HG03565 (cell line): Measurements from ENCODE around the gene VWA3A.
"Not testable (repeated sequence)": the region's sequence is repeated elsewhere in the genome, so short reads cannot be mapped to it uniquely, and the experiment has no call there.

Experiments used
- ATAC-seq: cut with Tn5 transposase; IDR thresholded peaks from one replicate; pipeline ENCODE4 v1.9.1; 2021; ENCODE audit warnings: mild to moderate bottlenecking, moderate library complexity; ENCODE audit not compliant: unreplicated experiment

VWA3A gene

DNA sequence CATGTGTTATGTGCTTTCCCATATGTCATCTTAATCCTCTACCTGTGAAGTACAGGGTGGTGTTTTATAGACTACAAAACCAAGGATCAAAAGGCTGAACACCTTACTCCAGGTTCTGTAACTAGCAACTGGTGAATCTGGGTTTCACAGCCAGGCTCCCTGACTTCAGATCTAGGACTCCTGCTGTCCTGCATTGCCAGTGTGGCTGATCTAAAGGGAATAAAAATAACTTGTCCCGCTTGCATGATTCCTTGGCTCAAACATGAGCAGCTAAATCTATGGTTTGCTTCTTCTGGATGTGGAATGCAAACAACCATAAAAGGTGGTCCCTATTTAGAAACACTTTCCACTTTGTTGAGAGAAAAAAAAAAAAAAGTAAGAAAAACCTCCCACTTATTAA, 3.7 kb upstream of the VWA3A start:
- no peak for ATAC-seq

DNA sequence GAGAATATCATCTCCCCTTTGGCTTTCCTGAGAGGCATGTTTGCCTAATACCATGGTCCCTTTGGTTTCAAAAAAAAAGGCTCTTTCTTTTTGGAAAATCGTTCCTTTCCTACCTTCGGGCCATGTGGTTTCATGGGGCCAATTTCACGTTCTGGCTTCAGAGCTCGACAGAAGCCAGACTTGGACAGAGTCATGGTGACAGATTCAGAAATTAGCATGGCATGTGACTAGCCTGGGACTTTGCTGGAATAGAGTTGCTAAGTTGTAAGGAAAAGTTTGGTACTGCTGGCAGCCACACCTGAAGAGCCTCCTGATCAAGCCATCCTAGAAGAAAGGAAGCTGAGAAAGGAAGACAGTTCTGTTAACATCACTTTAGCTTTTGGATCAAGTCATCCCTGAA, 2.4 kb upstream of the VWA3A start:
- no peak for ATAC-seq

DNA sequence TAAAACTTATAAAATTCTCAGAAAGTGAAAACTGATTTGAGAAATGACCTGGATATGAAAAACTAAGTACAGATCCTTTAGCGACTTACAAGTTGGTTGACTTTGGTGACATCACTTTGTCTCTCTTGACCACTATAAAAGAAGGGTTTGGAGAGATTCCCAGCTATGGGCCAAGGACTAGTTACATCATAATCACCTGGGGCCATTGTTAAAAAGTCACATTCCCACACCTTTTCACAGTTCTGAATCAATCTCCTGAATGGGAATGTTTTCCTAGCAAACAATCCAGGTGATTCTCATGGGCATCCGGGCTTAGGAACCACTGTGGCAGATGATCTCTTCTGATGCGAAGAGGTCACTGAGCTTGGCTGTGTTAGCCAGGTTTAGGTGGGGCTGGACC, 620 bp upstream of the VWA3A start:
- no peak for ATAC-seq

DNA sequence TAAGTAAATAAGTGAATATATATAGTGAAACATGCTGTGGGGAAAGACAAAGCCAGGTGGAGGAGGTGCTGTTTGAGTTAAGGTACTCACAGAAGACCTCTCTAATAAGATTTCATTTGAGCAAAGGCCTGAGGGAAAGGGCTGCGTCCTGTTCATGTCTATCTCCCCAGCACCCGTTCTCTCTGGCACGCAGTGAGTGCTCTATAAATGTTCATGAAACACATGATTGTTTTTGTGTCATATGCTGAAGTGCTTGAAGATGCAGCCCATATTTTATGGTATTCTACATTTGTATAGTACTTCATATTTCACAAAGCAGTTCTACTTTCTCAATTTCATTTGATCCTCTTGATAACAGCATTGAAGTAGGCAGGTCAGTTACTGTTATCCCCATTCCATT, 990 bp downstream of the VWA3A start:
- ATAC-seq: no peak

DNA sequence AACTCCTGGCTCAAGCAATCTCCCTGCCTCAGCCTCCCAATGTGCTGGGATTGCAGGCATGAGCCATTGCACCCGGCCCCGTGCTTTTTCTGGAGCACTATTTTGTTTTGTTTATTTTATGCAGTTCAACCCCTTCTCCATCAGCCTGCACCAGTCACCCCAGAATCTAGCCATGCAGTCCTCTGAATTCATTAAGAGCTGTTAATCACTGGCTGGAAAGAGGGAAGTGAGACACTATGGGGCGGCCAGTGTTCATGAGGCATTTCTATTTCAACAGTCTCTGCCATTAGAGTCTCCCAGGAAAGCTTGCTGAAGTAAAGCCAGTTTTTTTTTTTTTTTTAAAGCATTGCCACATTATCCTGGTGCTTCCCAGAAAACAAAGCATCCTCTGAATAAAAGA, 1.7 kb downstream of the VWA3A start:
- ATAC-seq: no peak

DNA sequence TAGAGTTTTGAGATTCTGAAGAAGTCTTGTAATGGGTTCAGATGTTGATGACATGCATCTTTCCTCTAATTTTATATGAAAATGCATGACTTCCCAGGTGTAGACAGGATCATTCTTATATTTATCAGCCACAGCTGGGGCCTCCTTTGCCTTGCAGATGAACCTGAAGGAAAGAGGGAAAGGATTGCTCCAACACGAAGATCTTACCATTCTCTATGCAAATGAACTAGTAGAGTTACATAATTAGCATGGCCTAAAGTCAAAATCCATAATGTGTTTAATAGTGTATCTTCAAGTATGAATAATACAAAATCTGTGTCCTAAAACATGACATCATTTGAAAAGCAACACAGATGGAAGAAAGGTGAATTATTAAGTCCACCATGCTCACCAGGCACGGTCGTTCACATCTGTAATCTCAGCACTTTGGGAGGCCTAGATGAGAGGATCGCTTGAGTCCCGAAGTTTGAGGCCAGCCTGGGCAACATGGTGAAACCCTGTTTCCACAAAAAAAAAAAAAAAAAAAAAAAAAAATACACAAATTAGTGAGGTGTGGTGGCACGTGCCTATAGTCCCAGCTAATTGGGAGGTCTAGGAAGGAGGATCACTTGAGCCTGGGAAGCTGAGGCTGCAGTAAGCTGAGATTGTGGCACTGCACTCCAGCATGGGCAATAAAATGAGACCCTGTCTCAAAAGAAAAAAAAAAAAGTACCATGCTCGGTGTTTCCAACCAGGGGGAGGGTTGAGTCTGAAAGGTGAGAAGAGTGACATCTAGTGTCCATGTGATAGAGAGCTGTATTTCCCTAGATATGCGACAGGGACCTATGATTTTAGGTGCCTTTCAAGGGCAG, 6.3 kb downstream of the VWA3A start:
- ATAC-seq: no peak

DNA sequence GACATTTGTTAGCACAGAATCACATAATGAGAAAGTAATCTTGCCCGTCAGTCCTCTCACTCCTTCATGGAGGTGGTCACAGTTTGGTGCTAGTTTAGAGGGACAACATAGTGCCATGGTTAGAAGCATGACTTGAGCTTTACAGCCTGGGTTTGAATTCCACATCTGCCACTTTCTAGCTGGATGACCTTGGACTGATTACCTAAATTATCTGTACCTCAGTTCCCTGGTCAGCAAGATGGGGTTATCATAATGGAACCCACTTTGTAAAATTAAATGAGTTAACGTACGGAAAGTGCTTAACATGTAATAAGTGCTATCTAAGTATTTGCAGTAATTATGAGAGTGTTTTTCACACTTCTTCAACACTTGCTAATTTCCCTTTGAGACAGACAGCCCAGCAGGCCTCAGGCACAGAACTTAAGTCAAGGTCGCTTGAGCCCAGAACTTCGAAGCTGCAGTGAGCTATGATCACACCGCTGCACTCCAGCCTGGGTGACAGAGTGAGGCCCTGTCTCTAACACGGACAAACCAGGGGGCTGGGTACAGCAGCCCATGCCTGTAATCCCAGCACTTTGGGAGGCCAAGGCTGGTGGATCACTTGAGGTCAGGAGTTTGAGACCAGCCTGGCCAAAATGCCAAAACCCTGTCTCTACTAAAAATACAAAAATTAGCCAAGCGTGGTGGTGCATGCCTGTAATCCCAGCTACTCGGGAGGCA, 7.1 kb downstream of the VWA3A start:
- no peak for ATAC-seq

DNA sequence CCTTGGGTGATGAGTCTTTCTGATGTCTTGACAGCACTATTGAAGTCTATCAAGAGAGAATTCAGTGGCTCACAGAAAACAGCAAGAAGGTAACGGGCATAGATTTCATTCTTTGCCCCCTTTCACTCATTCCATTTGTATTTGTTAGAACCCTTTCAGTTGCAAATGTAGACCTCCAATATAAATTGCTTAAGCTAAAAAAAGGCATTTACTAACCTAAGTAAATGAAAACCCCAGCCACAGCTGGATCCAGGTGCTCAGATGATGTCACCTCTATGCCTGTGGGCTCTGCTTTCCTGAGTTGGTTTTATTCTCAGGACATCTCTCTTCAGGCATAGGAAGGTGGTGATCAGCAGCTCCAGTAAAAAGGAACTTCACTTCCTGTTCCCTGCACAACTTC, 11.1 kb downstream of the VWA3A start:
- no peak for ATAC-seq

DNA sequence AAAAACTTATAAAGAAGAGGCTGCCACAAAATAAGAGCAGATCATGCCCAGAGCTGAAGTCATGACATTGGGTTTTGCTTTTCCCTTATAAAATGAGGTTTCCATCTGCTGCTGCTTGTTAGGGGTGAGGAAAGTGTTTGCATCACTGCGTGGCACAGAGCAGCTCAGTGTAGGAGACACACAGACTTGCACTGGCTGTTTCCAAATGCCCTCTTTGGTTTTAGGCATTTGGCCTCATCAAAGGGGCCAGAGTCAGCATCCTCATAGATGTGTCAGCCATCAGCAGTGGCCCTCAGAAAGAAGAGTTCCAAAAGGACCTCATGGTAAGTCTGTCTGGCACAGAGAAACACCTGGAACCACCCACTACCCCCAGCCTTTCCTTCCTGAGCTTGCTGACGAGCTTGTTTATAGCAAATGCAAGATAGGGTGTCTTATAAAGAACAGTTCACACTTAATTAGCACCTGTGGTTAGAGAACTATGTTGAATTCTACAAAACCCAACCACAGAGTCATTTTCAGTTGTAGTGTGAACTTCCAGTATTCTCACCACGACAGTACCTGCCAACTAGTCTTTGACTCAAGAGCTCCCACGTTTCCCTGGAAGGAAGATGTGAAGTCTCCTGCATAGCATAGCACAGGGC, 17.0 kb downstream of the VWA3A start:
- no peak for ATAC-seq

DNA sequence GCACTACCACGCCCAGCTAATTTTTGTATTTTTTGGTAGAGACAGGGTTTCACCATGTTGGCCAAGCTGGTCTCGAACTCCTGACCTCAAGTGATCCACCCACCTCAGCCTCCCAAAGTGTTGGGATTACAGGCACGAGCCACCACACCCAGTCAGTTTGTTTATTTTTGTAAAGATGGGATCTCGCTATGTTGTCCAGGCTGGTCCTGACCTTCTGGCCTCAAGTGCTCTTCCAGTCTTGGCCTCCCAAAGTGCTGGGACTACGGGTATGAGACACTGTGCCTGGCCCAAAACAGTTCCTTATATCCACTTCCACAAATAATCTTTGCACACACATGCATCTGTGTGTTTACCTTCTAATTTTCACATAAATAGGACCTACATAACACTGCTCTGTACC, 19.3 kb downstream of the VWA3A start:
- not testable (repeated sequence) for ATAC-seq

DNA sequence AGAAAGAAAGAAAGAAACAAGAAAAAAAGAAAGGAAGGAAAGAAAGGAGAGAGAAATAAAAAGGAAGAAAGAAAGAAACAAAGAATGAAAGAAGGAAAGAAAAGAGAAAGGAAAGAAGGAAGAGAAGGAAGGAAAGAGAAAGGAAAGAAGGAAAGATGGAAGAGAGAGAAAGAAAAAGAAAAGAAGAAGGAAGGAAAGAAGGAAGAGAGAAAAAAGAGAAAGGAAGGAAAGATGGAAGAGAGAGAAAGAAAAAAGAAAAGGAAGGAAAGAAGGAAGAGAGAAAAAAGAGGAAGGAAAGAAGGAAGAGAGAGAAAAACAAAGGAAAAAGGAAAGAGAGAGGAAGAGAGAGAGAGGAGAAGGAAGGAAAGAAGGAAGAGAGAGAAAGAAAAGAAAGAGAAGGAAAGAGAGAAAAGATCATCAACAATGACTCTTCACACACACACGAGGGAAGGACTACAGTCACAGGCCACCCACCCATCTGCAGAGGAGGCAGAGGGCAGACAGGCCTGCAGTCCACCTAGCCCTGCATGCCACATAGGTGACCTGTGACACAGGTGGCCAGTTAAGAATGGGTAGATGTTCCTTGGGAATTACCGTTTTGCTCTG, 23.9 kb downstream of the VWA3A start:
- ATAC-seq: no peak

DNA sequence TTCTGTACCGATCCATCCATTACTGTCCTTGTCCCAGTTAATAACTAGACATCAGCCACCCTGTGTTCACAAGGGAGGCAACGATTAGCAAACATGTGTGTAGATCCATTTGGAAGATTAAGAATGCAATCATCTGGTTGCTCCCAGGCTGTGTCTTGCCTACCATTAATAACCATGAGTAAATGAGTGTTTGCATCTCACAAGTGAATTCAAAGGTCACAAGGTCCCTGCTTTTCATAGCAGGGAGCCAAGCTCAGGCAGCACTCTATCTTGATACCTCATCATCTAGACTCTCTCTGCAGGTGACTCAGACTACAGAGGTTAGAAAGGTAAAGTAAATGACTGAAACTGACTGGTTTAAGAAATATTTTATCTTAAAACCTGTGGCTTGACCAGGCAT, 25.3 kb downstream of the VWA3A start:
- no peak for ATAC-seq

DNA sequence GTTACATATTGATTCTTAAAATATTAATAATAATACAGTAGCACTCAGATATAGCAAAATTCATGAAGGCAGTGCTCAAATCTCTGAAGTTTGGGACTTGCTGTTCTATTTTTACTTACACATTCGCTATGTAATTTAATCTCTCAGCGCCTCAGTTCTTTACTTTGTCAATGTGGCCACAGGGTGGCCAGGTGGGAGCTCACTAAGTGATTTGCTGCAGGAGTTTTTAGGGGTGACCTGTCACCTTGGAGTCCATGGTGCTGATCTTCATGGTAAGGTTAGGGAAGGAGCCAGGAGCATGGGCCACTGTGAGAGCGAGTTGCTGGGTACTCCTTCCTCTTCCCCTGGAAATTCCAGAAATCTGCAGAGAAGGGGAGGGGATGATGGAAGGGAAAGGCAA, 28.1 kb downstream of the VWA3A start:
- no peak for ATAC-seq

DNA sequence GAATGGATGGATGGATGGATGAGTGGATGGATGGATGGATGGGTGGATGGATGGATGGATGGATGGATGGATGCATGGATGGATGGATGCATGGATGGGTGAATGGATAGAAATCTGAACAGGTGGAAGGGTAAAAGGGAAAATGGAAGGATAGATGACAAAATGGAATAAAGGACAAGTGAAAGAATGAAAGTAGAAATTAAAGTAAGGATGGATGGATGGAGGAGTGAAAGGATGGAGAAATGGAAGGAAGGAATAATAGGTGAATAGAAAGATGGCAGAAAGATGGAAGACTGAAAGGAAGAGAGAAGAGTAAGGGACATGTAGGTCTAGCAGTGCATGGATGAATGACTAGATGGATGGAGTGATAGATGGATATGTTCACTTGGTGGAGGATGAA, 29.9 kb downstream of the VWA3A start:
- no peak for ATAC-seq

DNA sequence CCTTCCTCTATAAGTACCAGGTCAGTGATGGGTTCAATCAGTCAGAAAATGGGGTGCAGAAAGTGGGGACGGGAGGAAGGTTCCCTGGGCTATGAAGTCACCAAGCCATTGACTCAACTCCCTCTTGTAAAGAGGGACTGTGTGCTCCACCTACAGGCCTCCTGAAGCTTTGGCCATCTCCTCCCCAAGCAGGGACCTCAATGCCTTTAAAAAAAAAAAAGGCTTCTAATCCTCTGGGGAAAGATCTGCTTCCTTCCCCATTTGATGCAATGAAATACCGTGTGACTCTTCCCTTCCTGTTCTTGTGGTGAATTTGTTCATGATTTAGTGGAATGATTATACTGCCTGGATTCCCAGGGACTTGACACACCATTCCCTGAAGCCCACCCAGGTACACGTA, 30.8 kb downstream of the VWA3A start:
- ATAC-seq: no peak

DNA sequence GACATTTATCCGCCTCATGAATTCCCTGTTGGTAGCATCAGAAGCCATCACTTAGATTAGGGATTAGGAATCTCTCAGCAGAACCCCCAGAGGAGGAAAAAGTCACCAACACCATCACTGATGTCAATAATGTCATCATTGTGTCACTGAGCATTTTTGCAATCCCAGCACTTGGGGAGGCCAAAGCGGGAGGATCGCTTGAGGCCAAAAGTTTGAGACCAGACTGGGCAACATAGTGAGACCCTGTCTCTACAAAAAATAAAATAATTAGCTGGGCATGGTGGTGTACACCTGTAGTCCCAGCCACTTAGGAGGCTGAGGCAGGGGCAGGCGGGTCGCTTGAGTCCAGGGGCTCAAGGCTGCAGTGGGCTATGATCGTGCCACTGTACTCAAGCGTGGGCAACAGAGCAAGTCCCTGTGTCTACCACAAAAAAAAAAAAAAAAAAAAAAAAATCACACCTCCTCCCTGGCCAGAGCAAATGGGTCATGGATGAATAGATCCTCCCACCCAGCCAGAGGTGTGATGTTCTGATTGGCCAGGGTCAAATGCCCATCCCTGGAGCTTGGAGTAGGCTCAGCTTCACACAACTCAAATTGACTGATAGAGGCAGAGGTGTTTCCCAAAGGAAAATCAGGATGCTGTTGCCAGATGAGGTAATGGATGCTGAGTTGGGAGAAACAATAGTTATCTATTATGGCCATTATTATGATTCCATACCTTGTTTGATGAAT, 31.6 kb downstream of the VWA3A start:
- no peak for ATAC-seq

DNA sequence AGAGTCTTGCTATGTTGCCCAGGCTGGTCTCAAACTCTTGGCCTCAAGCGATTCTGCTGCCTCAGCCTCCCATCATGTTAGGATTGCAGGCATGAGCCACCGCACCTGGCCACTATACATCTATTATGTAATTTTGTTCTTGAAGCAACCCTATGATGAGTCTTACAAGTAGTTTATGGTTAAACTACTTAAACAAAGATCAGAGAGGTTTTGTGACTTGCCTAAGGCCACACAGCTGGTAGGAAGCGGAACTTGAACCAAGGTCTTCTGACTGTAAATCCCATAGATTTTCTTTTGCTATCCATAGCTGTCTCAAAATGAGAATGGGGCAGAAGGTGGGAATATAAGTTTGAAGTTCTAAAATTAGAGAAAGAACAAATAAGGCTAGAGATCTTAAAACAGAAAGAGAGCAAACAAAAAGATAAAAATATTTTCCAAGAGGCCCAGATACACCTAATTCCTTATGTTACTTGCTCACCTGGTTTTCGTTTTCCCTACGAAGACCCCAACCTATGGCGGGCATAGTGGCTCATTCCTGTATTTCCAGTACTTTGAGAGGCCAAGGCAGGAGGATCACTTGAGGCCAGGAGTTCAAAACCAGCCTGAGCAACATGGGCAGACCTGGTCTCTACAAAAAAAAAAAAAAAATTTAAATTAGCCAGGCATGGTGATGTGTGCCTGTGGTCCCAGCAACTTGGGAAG, 32.4 kb downstream of the VWA3A start:
- ATAC-seq: no peak

DNA sequence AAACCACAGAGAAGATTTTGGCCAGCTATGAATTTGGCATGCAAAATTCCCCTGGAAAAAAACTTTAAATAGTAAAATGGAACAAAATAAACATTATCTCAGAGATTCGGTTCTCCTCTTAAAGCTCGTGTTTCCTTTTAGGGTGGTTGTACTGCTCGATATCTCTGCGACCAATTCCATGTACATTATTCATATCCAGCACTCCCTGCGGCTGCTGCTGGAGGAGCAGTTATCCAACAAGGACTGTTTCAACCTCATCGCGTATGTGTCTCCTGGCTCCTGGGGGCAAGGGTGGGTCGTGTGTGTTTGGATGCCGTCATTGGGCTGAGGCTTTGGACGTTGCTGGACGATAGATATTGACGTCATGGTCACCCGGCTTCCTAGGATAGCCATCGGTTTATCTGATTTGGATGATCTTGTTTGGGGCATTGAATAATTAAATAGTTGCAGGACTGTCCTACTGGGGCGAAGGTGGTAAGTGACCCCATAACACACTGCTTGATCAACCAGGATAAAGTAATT, 33.8 kb downstream of the VWA3A start:
- no peak for ATAC-seq

DNA sequence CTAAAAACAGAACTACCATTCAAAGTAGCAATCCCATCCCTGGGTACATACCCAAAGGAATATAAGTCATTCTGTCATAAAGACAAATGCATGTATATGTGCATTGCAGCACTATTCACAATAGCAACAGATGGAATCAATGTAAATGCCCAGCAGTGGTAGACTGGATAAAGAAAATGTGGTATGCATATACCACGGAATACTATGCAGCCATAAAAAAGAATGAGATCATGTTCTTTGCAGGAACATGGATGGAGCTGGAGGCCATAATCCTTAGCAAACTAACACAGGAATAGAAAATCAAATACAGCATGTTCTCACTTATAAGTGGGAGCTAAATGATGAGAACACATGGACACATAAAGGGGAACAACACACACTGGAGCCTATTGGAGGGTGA, 36.2 kb downstream of the VWA3A start:
- not testable (repeated sequence) for ATAC-seq

DNA sequence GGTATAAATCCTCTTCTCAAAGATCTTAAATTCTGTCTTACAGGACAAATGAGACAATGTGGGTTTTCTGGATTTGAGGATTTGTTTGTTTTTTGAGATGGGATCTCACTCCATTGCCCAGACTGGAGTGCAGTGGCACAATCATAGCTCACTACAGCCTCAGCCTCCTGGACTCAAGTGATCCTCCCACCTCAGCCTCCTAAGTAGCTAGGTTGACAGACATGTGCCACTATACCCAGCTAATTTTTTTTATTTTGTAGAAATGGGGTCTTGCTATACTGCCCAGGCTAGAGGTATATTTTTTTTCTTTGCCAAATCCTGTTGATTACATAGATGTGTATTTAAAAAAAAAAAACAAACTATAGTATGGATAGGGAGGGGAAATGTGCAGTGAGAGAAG, 38.2 kb downstream of the VWA3A start:
- no peak for ATAC-seq
